Amygdala (tissue), 56 donors: ENCODE results near the gene ENTPD2.

Experiments
- DNase-seq, 56 donors: peaks; one replicate each; lab custom pipeline; 2025; lab: John Stamatoyannopoulos, UW

Gene ENTPD2

DNA sequence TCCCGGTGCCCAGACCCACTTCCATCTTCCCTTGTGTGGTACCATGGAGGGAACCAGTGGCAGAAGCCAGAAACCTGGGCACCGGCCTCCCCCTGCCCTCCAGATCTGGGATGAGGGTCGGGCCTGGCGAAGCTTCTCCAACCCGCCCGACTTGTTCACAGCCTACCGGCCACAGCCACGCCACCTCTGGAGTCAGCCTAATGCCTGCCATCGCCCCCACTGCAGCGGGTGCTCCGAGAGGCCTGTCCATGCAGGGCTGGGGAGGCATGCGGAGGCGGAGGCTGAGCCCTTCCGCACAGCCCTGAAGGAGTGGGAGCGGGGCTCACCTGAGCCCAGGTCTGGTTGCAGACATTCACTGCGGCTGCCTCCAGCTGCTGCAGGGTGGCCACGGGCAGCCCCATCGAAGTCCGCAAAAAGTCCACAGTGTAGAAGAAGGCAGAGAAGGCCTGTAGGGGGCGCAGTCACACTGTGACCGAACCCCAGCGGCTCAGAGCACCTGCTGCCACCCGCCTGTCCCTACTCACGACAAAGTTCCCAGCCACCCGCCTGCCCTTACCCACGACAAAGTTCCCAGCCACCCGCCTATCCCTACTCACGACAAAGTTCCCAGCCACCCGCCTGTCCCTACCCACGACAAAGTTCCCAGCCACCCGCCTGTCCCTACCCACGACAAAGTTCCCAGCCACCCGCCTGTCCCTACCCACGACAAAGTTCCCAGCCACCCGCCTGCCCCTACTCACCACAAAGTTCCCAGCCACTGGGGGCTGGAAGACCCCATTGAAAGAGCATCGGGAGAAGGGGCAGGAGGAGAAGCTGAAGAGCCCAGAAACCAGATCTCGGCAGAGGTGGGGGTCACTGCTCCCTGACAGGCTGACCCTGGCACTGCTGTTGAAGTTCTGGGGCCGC, 4.1 kb downstream of the ENTPD2 start:
- DNase-seq = peak in 35 of 56 donors; percentile 17 to 80 (median 49)

DNA sequence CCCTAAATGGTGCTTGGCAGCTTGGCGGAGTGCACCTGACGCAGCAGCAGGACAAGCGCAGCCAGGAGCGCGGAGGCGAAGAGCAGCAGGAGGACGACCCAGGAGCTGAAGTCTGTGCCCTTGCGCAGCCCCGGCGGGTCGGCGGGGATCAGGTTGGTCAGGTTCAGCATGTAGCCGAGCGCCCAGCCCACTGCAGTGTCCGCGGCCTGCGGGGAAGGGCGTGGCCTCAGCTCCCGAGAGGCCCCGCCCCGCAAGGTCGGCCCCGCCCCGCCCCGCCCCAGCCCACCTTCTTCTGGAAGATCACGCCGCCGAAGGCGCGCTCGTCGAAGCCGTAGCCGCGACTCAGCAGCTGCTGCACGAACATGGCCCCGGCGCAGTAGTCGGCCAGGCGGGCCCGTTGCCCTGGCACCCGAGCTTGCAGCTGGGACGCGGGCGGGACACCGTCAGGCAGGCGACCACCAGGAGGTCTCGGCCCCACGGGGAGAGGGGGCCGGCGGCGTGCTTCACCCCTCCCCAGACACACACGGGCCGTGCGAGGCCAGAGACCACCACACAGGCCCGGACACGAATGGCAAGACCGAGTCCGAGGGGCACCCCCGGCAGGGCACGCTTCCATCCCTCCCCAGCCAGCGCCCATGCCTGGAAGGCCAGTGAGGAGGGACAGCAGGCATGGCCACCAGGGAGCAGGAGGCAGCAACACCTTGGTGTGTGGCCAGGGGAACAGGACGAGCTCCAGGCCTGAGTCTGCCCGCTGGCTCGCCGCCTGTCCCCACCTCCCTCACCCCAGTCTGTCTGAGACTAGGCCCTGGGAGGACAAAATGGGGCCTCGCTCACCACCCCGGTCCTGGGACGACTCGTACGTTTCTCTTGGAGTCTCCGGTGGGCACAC, 5.0 kb downstream of the ENTPD2 start:
- DNase-seq = peak in 14 of 56 donors; percentile 18 to 64 (median 44)

DNA sequence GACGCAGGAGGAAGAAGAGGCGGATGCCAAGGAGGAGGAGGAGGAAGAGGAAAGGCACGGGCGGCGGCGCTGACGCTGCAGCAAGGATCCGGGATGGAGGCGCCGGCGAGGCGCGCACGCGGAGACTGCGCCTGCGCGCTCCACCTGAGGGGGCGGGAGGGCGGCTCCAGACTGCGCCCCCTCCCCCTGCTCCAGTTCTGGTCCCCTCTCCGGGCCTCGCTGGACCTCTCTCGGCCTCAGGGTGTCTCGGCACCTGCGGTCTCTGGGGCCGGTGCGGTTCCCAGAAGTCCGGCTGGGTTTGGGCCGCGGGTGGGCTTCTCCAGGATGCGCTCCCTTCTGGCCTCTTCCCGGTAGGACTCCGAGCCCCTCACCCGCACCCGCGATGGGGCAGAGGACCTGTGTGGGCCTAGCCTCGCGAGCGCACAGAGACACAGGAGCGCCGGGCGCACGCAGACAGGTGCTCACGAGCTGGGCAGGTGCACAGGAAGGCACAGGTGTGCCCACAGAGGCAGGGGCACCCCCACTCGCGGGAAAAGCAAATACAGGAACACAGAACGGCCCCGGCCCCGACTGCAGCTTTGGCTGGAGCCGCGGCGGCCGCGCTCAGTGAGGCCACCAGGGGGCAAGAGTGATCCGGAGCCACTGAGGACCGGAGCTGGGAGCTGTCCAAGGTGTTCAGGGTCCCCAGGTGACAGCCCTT, 7.6 kb downstream of the ENTPD2 start, which contains the start of gene NPDC1:
TSS of gene NPDC1 (minus strand) at position 90 of the 700 bp plus-strand sequence. CDS start 188 bp downstream, outside the sequence.
- DNase-seq = peak in 40 of 56 donors; percentile 21 to 77 (median 56)

DNA sequence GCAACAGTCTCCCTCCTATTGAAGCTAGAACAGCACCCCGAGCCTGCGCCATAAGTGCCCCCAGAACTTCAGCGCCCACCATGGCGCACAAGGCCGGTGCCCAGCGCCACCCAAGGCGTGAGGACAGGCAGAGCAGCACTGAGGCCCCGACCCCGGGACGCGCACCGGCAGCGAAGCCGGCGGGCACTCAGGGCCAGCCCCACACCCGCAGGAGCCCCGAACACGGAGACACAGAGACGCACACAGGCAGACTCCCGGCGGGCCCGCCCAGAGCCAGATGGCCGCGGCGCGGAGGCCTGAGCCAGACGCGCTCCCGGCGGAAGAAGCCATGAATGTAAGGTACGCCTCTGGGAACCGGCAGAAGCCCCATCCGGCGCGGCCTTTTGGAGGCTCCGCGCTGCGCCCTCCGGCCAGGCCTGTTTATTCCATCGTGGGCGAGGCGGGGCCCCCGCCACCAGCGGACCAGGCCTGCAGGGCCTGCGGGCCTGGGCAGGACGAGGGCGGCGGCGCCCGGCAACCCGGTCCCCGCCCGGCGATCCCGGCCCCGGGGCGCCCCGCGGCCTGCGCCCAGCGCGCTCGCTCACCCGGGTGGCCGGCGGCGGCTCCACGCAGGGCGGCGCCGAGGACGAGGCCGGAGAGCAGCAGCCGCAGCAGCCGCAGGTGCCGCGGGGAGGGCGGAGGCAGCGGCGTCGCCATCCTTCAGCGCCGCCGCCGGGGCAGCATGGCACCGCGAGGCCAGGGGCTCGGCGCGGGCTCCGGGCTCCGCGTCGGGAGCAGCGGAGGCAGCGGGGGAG, 8.4 kb downstream of the ENTPD2 start:
- DNase-seq = peak in 12 of 56 donors; percentile 19 to 63 (median 36)

DNA sequence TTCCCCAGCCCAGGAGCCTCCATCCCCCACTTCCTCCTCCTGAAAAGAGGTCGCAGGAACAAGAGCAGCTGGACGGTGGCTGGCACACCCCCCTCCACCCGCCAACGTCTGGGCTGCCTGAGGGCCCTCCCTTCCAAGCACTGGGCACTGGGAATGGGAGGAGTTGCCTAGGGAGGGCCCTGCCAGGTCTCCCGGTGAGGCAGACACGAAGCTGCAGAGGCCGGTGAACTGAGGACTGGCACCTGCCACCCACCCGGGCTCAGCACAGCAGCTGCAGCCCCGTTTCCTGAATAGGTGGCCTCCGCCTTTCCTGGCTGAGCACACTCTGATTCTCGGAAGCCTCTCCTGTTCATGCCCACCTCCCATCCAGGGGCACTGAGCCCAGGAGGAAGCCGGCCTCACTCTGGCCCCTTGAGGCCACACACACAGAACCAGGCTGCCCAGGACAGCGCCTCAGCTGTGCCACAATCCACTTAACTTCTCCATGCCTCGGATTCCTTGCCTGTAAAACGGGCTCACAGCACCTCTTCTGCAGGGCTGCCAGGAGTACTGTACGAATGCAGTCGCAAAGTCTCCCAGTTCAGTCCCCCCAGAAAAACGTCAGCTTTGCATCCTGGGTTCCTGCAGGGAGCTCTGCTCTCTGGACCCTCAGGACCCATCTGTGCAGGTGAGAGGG, 9.2 kb downstream of the ENTPD2 start:
- DNase-seq = peak in 13 of 56 donors; percentile 13 to 57 (median 45)

DNA sequence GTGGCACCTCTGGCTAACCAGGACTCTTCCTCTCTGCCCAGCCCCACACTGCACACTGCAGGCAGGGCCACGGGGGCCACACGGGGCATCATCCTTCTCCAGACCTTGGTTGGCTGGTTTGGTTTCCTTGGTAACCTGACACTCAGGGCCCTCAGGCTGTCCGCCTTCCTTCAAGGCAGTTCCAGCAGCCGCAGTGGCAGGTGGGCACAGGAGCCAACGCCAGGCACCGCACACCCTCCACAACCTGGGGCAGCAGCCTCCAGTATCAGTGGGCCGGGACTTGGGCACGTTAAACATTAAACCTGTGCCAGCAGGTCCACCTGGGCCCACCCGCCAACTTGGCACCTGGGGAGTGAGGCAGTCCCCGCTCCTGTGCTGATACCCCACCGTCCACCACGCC, 9.8 kb downstream of the ENTPD2 start:
- DNase-seq = no peak

DNA sequence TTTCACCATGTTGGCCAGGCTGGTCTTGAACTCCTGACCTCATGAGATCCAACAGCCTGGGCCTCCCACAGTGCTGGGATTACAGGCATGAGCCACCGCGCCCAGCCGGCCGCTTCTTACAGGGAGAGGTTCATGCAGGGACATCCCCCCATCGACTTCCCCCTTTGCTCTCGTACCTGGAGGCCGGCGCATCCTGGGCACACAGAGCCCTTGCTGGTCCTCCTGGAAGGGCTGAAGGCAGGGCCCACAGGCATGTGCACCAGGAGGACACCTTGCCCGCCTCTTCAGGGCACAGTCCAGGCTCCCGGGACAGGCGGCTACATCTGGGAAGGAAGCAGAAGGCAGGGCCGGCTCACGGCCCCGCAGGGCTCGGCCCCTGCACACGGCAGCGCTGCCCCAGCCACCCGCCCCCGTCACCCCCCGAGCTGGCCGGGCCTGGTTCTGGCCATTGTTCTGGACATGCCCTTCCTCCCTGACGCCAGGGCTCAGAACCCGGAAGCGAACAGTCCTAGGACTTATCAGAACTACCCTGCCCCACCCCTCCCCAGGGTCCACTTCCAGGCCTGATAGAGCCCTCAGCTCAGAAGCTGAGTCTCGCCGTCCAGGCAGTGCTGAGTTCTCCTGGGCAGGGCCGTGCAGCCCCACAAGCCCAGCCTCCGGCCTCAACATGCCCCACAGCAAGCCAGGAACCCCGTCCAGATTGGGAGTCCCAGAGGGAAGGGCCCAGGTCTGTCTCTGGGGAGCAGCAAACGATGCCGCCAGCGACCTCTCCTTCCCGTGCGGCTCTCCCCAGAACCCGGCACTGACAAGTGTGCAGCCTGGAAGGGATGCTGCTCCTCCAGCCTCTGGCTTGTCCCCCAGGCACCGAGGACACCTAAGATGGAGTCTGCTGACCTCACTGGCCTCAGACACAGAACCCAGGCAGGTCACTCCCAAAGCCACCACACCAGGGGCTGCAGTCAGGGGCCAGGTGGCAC, 10.8 kb downstream of the ENTPD2 start:
- no peak for DNase-seq

DNA sequence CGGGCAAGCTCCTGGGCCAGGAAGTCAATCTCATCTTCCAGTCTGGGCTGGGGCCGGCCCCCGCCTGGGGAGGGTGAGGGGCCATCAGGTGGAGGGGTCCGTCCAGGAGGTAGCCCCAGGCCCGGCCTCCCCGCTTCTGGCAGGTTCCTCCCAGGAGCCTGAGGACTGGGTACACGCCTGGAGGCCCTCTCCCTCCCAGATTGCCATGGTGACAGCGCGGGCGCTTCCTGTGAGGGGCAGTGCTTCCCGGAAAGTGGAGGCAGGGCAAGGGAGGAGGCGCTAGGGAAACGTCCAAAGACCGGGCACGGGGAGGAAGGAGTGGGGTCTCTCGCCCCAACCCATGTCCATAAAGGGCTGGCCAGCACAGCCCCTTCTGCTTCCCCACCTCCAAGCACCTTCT, 12.7 kb downstream of the ENTPD2 start:
- peak in 1 of 56 donors; percentile 26 for DNase-seq

DNA sequence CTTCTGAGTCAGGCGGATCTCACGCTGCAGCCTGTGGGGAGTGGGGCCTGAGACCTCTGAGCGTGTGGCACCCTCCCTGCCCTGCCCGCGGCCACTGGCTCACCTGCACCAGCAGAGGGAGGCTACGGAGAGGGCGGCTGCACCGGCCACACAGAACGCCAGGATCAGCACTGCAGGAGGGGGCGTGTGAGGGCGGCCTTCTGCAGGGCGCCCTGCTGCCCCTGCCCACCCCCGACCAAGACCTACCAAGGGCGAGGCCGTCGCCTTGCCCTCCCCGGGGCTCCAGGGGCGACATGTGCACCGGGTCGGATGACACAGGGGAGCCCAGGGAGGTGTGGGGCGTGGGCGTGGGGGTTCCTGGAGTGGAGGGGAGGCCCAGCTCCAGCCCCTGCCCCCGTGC, 13.3 kb downstream of the ENTPD2 start:
- no peak for DNase-seq

DNA sequence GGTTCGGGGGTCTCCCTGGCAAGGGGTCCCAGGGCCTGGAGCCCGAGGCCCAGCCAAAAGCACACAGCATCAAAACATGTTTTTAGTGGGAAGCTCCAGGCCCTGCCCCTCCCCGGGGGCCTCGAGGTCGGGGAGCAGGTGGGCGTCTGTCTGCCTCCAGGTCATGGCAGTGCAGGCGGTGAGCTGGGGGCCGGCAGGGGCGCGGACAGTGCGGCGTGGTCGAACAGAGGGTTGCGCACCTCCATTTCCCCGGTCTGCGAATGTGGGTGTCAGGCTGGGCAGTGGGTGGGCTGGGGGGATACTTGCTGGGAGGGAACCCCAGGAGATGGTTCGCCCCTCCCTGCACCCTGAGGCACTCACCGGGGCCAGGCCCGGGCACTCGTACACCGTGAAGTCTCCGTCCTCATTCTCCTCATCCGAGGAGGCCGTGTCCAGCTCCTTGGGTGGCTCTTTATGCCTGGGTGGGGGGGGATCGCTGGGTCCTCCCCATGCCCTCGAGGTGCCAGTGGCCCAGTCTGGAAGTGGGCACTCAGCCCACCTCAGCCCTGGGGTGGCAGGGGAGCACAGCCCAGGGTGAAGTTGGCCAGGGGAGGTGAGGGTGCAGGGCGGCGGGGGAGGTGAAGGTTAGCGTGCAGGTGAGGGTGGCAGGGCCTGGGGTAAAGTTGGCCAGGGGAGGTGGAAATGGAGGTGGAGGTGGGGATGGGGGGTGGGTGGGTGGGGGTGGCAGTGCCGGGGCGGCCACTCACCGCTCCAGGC, 14.1 kb downstream of the ENTPD2 start:
- no peak for DNase-seq

DNA sequence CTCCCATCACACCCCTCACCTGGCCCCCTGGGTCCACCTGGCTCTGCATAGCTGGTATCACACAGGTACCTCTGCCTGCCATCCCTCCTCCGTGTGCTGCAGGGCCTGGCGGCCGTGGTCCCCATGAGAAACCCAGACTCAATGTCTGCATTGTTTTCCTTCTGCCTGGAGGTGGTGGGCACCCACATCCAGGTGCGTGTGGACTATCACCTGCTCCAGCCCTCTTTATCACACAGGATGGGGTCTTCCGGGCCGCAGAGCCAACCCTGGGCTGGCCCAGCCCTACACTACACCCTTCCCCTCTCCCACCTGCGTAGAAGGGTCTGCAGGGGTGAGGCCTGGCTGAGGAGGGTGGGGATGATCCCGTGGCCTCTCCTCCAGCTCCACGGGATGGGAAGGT, 14.9 kb downstream of the ENTPD2 start:
- DNase-seq = no peak

DNA sequence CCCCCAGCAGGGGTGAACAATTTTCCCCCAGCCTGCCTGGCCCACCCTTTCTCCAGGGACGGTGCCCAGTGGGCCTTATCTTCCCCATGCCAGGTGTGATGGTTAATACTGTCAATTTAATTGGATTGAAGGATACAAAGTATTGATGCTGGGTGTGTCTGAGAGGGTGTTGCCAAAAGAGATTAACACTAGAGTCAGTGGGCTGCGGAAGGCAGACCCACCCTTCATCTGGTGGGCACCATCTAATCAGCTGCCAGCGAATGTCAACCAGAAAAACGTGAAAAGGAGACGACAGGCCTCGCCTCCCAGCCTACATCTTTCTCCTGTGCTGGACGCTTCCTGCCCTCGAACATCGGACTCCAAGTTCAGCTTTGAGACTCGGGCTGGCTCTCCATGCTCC, 16.4 kb downstream of the ENTPD2 start:
- no peak for DNase-seq

DNA sequence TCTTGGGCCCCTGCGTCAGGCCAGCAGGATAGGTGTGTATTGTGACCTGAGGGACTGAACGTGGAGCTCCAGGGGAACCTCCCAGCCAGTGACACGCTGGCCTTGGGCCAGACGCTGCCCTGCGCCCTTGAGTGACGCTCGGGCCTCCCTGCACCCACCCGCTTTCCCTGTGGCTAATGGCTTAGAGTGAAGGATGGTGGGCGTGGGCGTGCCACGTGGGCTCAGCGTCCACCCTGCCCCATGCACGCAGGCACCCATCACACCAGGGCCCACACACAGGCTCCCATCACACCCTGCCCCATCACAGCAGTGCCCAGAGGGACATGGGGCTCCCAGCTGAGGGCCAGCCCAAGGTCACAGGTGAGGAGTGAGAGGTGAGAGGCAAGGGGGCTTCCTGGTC, 16.8 kb downstream of the ENTPD2 start:
- DNase-seq = no peak

DNA sequence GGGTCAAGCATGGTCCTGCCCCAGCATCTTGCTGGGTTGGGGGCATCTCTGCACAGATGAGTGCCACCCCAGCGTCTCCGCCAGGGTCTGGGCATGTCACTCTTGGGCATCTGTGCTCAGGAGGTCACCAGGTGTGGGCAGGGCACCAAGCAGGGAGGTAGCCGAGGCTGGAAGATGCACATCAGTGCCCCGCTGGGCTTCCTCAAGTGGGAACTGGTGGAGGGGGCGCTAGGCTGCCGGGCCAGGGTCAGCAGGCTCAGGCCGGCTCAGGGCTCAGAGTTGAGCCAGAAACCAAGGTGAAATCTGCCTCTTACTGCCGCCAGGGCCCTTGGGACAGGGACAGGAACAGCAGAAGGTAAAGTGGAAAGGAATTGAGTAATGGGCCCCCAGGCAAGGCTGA, 17.9 kb downstream of the ENTPD2 start:
- DNase-seq = no peak

DNA sequence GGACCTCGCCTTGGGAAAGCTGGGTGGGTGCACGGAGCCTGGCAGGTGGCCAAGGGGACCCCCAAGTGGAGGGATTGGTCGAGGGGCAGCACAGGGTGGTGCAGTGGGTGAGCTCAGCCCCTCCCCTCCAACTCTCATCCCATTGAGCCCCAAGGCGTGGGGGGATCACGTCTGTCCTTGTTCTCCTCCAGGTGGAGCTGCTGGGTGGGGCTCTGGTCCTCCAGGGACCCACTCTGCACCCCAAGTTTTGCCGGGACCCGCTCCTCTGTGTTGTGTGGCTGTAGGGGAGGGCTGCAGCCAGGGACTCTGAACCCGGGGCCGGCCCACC, 18.4 kb downstream of the ENTPD2 start:
- no peak for DNase-seq

DNA sequence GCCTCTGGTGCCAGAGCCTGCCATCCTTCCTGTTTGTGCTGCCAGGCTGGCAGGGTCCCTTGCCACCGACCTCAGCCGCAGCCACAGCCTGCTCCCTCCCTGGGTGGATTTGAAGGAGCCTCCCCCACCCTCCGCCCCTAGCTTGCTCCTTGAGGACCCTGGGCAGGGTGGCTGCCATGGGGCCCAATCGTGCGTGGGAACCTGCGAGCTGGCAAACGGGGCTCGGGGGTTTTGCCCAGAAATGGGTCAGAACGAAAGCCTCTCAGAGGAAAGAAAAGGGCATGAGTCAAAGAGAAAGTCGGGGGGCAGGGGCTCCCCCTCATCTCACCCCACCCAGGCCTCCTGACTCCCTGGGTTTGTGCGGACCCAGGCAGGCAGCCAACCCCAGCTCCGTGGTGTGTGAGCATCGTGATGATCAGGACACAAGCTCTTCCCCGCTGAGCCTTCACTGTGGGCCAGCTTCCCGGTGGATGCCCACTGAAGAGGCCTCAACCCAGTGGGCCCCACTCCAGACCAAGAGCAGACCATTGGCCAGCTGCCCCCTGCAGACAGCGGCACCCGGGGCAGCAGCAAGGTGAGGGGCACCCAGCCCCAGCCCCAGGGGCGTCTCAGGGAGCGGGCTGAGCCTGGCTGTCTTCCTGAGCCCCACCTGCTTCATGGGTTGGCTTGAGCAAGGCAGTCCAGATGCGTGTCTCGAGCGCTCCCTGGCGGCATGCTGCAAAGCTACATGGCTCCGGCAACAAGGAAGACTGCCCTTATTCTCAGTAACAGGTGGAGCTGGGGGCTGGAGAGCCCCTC, 19.0 kb downstream of the ENTPD2 start:
- peak in 54 of 56 donors; percentile 29 to 88 (median 74) for DNase-seq
